Measurements from ENCODE around the gene MTUS2. TPM values are rescaled to one million over a fixed set of nuclear protein-coding genes. Genes with fewer than 3 reads are reported as not detected.

Gene MTUS2
- polyA plus RNA-seq, 1 donor from 2014 or later = 4.4 TPM

DNA sequence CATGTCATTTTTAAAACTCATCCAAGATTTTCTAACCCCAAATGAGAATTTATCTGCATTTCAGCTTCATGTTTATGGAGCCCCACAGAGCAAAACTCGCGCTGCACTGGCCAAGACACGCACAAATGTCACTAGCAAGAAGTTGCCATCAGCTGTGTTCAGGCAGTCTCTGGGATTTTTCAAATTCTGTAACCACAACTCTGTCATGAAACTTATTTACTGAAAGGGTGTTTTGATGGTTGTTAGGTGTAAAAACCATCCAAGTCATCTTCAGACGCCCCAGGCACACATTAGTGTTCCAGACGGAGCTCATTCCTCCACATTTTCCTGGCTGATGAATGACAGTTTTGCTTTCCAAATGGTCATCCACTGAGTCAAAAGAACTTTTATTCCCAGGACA lies 712.0 kb downstream of the MTUS2 start:
- Histone ChIP-seq H3K9ac (ENCODE audit: low read length) (no peak overlapping the region), H3K4me2 (ENCODE audit: low read length) (no peak overlapping the region), H2AFZ (ENCODE audit: low read depth, low read length) (no peak overlapping the region), H3K27me3 (ENCODE audit: insufficient read depth, low read depth, low read length) (no peaks in the 10 kb centered on the region), H3K36me3 (ENCODE audit: insufficient read depth, low read length) (peaks cover 12% of the 10 kb centered on the region), H3K79me2 (replicated peaks; ENCODE audit: insufficient read depth, low read length) (no peaks in the 10 kb centered on the region), H3K9me2 (ENCODE audit: insufficient read depth, low read length) (no peaks in the 10 kb centered on the region), H3K4me3 (ENCODE audit: low read length) (no peak overlapping the region), H3K9me3 (ENCODE audit: low read length) (no peaks in the 10 kb centered on the region), H3F3A (ENCODE audit: insufficient read depth, low read length, poor library complexity, severe bottlenecking) (no peaks in the 10 kb centered on the region), H3K27ac (ENCODE audit: low read length) (no peak overlapping the region), H4K20me1 (ENCODE audit: insufficient read depth) (no peaks in the 10 kb centered on the region)
- TF ChIP-seq EZH2 (IDR thresholded peaks at IDR 0.05; ENCODE audit: borderline replicate concordance, insufficient read depth, low read length, poor library complexity, severe bottlenecking) (no peak), RAD21 (conservative IDR thresholded peaks at IDR 0.05) (no peak), SMC3 (conservative IDR thresholded peaks at IDR 0.05; ENCODE audit: poor library complexity) (no peak), TAF1 (IDR thresholded peaks at IDR 0.05; ENCODE audit: low read depth) (no peak), POLR2AphosphoS5 (IDR thresholded peaks at IDR 0.05) (no peak), EP300 (conservative IDR thresholded peaks at IDR 0.05; ENCODE audit: poor library complexity, severe bottlenecking) (no peak), MXI1 (conservative IDR thresholded peaks at IDR 0.05; ENCODE audit: poor library complexity, severe bottlenecking) (no peak)
- TF ChIP-seq, protein P1, sequence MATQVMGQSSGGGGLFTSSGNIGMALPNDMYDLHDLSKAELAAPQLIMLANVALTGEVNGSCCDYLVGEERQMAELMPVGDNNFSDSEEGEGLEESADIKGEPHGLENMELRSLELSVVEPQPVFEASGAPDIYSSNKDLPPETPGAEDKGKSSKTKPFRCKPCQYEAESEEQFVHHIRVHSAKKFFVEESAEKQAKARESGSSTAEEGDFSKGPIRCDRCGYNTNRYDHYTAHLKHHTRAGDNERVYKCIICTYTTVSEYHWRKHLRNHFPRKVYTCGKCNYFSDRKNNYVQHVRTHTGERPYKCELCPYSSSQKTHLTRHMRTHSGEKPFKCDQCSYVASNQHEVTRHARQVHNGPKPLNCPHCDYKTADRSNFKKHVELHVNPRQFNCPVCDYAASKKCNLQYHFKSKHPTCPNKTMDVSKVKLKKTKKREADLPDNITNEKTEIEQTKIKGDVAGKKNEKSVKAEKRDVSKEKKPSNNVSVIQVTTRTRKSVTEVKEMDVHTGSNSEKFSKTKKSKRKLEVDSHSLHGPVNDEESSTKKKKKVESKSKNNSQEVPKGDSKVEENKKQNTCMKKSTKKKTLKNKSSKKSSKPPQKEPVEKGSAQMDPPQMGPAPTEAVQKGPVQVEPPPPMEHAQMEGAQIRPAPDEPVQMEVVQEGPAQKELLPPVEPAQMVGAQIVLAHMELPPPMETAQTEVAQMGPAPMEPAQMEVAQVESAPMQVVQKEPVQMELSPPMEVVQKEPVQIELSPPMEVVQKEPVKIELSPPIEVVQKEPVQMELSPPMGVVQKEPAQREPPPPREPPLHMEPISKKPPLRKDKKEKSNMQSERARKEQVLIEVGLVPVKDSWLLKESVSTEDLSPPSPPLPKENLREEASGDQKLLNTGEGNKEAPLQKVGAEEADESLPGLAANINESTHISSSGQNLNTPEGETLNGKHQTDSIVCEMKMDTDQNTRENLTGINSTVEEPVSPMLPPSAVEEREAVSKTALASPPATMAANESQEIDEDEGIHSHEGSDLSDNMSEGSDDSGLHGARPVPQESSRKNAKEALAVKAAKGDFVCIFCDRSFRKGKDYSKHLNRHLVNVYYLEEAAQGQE (IDR thresholded peaks at IDR 0.05; ENCODE audit: borderline replicate concordance) = no peak
- TF ChIP-seq, protein P2, sequence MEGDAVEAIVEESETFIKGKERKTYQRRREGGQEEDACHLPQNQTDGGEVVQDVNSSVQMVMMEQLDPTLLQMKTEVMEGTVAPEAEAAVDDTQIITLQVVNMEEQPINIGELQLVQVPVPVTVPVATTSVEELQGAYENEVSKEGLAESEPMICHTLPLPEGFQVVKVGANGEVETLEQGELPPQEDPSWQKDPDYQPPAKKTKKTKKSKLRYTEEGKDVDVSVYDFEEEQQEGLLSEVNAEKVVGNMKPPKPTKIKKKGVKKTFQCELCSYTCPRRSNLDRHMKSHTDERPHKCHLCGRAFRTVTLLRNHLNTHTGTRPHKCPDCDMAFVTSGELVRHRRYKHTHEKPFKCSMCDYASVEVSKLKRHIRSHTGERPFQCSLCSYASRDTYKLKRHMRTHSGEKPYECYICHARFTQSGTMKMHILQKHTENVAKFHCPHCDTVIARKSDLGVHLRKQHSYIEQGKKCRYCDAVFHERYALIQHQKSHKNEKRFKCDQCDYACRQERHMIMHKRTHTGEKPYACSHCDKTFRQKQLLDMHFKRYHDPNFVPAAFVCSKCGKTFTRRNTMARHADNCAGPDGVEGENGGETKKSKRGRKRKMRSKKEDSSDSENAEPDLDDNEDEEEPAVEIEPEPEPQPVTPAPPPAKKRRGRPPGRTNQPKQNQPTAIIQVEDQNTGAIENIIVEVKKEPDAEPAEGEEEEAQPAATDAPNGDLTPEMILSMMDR (IDR thresholded peaks at IDR 0.05; ENCODE audit: poor library complexity, severe bottlenecking) = no peak

DNA sequence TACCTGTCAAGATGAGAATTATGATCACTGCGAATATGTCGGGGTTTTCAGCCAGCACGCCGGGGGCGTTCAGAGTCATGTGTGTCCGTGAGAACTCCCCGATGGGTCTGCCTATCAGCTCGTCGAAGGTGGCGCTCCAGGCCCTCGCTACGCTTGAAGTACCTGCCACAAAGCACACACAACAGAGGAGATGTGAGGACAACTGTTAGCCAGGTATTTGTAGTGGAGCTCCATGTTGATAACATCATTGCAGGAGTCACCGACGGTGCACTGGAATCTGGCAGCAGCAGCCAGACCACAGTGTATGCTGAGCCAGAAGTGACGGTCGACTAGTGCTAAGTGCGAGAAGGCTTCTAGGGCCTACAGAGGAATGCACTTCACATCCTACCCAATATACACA lies 712.7 kb downstream of the MTUS2 start:
- H3K79me2 ChIP-seq (replicated peaks; ENCODE audit: insufficient read depth, low read length) = no peaks in the 10 kb centered on the region
- TF ChIP-seq TAF1 (IDR thresholded peaks at IDR 0.05; ENCODE audit: low read depth) = no peak
- TF ChIP-seq, protein P2 (IDR thresholded peaks at IDR 0.05; ENCODE audit: poor library complexity, severe bottlenecking) = no peak
- TF ChIP-seq, protein P1 (IDR thresholded peaks at IDR 0.05; ENCODE audit: borderline replicate concordance) = no peak
- no peak for TF ChIP-seq POLR2AphosphoS5 (IDR thresholded peaks at IDR 0.05)
- TF ChIP-seq EZH2 (IDR thresholded peaks at IDR 0.05; ENCODE audit: borderline replicate concordance, insufficient read depth, low read length, poor library complexity, severe bottlenecking) = no peak
- TF ChIP-seq RAD21 (conservative IDR thresholded peaks at IDR 0.05) = no peak
- TF ChIP-seq MXI1 (conservative IDR thresholded peaks at IDR 0.05; ENCODE audit: poor library complexity, severe bottlenecking) = no peak
- no peak for TF ChIP-seq SMC3 (conservative IDR thresholded peaks at IDR 0.05; ENCODE audit: poor library complexity)
- TF ChIP-seq EP300 (conservative IDR thresholded peaks at IDR 0.05; ENCODE audit: poor library complexity, severe bottlenecking) = no peak
- no peak overlapping the region for H3K9ac ChIP-seq (ENCODE audit: low read length)
- no peak overlapping the region for H3K4me2 ChIP-seq (ENCODE audit: low read length)
- H4K20me1 ChIP-seq (ENCODE audit: insufficient read depth) = no peaks in the 10 kb centered on the region
- no peak overlapping the region for H3K4me3 ChIP-seq (ENCODE audit: low read length)
- no peaks in the 10 kb centered on the region for H3K9me2 ChIP-seq (ENCODE audit: insufficient read depth, low read length)
- no peak overlapping the region for H3K27ac ChIP-seq (ENCODE audit: low read length)
- no peaks in the 10 kb centered on the region for H3K9me3 ChIP-seq (ENCODE audit: low read length)
- H3F3A ChIP-seq (ENCODE audit: insufficient read depth, low read length, poor library complexity, severe bottlenecking) = no peaks in the 10 kb centered on the region
- peaks cover 12% of the 10 kb centered on the region for H3K36me3 ChIP-seq (ENCODE audit: insufficient read depth, low read length)
- no peak overlapping the region for H2AFZ ChIP-seq (ENCODE audit: low read depth, low read length)
- H3K27me3 ChIP-seq (ENCODE audit: insufficient read depth, low read depth, low read length) = no peaks in the 10 kb centered on the region

Data from neural cell (in vitro differentiated cells).